Muscle of leg (tissue), 11 donors: ENCODE results near the gene CAPN12. TPM values are rescaled to one million over a fixed set of nuclear protein-coding genes. Genes with fewer than 3 reads are reported as not detected.
A peak's percentile ranks its signal among the peaks of the same experiment; 100 is the strongest.
"Not testable (repeated sequence)": the region's sequence is repeated elsewhere in the genome, so short reads cannot be mapped to it uniquely, and the experiment has no call there.

ENCODE experiments used
- DNase-seq: peaks from one replicate; pipeline ENCODE4 v3.0.0; 2013
- H3K27ac ChIP-seq: one replicate; pipeline ENCODE4 v1.5.1; 2013; ENCODE audit warnings: mild to moderate bottlenecking, low read length, control low read depth
- H3K27me3 ChIP-seq: one replicate; pipeline ENCODE4 v1.6.1; 2013; ENCODE audit warnings: low read length; ENCODE audit not compliant: control insufficient read depth, insufficient read depth
- H3K36me3 ChIP-seq: one replicate; pipeline ENCODE4 v1.6.1; 2013; ENCODE audit warnings: low read length; ENCODE audit not compliant: control insufficient read depth, insufficient read depth
- H3K4me1 ChIP-seq: one replicate; pipeline ENCODE4 v1.6.1; 2013; ENCODE audit warnings: low read length; ENCODE audit not compliant: control insufficient read depth, insufficient read depth
- H3K4me3 ChIP-seq: one replicate; pipeline ENCODE4 v1.5.1; 2013; ENCODE audit warnings: low read length, control low read depth
- H3K9me3 ChIP-seq: replicated peaks from 2 replicates; pipeline ENCODE4 v1.6.1; 2013; ENCODE audit warnings: low read depth, low read length; ENCODE audit not compliant: control insufficient read depth
- WGBS: methylation state at CpG from one replicate; pipeline ENCODE4 v1.1.5; 2013; ENCODE audit warnings: missing lambda C conversion rate; ENCODE audit not compliant: insufficient coverage; 5-methylcytosine and 5-hydroxymethylcytosine counted together
- polyA plus RNA-seq, 8 donors: library from polyadenylated mRNA; unstranded; fragments of 120-200 nt; gene quantifications; one replicate each; pipeline versions ENCODE4 v1.2.1 to v1.2.3, GENCODE V29; 2013; ENCODE audit warnings: inconsistent platforms in 1 of 8, low replicate concordance in 1 of 8; ENCODE audit not compliant: insufficient read length in 8 of 8, insufficient read depth in 1 of 8
- total RNA-seq: library from RNA; stranded (reverse); fragments of 120-200 nt; gene quantifications from one replicate; pipeline ENCODE4 v1.2.4, GENCODE V29; 2013

CAPN12 gene
- total and polyA plus RNA-seq, 9 donors = 0.23 to 2.1 (median 1.1) TPM

- not testable (repeated sequence) for H3K9me3 ChIP-seq, DNase-seq, H3K4me1 ChIP-seq, H3K27me3 ChIP-seq, H3K27ac ChIP-seq, H3K36me3 ChIP-seq, H3K4me3 ChIP-seq
- no CpG with 5 or more reads among the region's 22 CpGs for WGBS
Observed at GRCh38 chr19:38770949-38771275, 26.6 kb upstream of the CAPN12 start.

- 2% methylated on average over 9 of the region's 58 CpGs for WGBS
- H3K4me3 ChIP-seq = peak overlapping the region; percentile 43
- H3K9me3 ChIP-seq, DNase-seq, H3K27me3 ChIP-seq, H3K36me3 ChIP-seq, H3K4me1 ChIP-seq: not testable (repeated sequence)
- H3K27ac ChIP-seq = peak overlapping the region; percentile 69
Observed at GRCh38 chr19:38770228-38770948, 26.1 kb upstream of the CAPN12 start.

- Histone ChIP-seq H3K27me3 (no peaks in the 10 kb centered on the region), H3K4me1 (peaks cover 8% of the 10 kb centered on the region), H3K27ac (peak overlapping the region; percentile 69), H3K36me3 (no peaks in the 10 kb centered on the region), H3K9me3 (no peaks in the 10 kb centered on the region), H3K4me3 (peak overlapping the region; percentile 43)
- peak; percentile 93 for DNase-seq
- 7% methylated on average over 42 of the region's 42 CpGs for WGBS
Observed at GRCh38 chr19:38769635-38770211, 25.4 kb upstream of the CAPN12 start.

GRCh38 chr19:38766276-38767047 lies 22.2 kb upstream of the CAPN12 start:
- WGBS = 40% methylated on average over 1 of the region's 10 CpGs
- Histone ChIP-seq H3K27me3 (no peaks in the 10 kb centered on the region), H3K27ac (no peak overlapping the region), H3K4me3 (no peak overlapping the region), H3K36me3 (no peaks in the 10 kb centered on the region), H3K9me3 (no peaks in the 10 kb centered on the region), H3K4me1 (peaks cover 8% of the 10 kb centered on the region)
- DNase-seq = no peak

- Histone ChIP-seq H3K27me3 (no peaks in the 10 kb centered on the region), H3K9me3 (no peaks in the 10 kb centered on the region), H3K27ac (no peak overlapping the region), H3K4me1 (peaks cover 8% of the 10 kb centered on the region), H3K36me3 (no peaks in the 10 kb centered on the region), H3K4me3 (no peak overlapping the region)
- WGBS = no CpG with 5 or more reads among the region's 2 CpGs
- DNase-seq = no peak
Observed at GRCh38 chr19:38765214-38765613, 20.9 kb upstream of the CAPN12 start.

GRCh38 chr19:38763795-38764220 lies 19.5 kb upstream of the CAPN12 start:
- no CpG with 5 or more reads among the region's 3 CpGs for WGBS
- no peak for DNase-seq
- Histone ChIP-seq H3K36me3 (no peaks in the 10 kb centered on the region), H3K9me3 (no peaks in the 10 kb centered on the region), H3K27ac (no peak overlapping the region), H3K27me3 (no peaks in the 10 kb centered on the region), H3K4me3 (no peak overlapping the region), H3K4me1 (no peaks in the 10 kb centered on the region)

- not testable (repeated sequence) for H3K27ac ChIP-seq, H3K27me3 ChIP-seq, H3K4me3 ChIP-seq, H3K4me1 ChIP-seq, H3K36me3 ChIP-seq, DNase-seq, H3K9me3 ChIP-seq
- WGBS = 89% methylated on average over 4 of the region's 9 CpGs
Observed at GRCh38 chr19:38761884-38762389, 17.7 kb upstream of the CAPN12 start.

- H3K27ac ChIP-seq, H3K4me3 ChIP-seq, H3K4me1 ChIP-seq, H3K27me3 ChIP-seq, H3K9me3 ChIP-seq, DNase-seq, H3K36me3 ChIP-seq: not testable (repeated sequence)
- no CpG with 5 or more reads among the region's 6 CpGs for WGBS
Observed at GRCh38 chr19:38760805-38761517, 16.7 kb upstream of the CAPN12 start.

- 76% methylated on average over 7 of the region's 10 CpGs for WGBS
- no peak overlapping the region for H3K4me3 ChIP-seq
- no peaks in the 10 kb centered on the region for H3K27me3 ChIP-seq
- H3K27ac ChIP-seq = no peak overlapping the region
- no peaks in the 10 kb centered on the region for H3K9me3 ChIP-seq
- DNase-seq = peak; percentile 32
- no peaks in the 10 kb centered on the region for H3K4me1 ChIP-seq
- no peaks in the 10 kb centered on the region for H3K36me3 ChIP-seq
Observed at GRCh38 chr19:38759590-38760003, 15.3 kb upstream of the CAPN12 start.

- H3K4me3 ChIP-seq, H3K27ac ChIP-seq, H3K9me3 ChIP-seq, H3K36me3 ChIP-seq, H3K4me1 ChIP-seq, DNase-seq, H3K27me3 ChIP-seq: not testable (repeated sequence)
- WGBS = no CpG with 5 or more reads among the region's 2 CpGs
Observed at GRCh38 chr19:38754196-38754595, 9.9 kb upstream of the CAPN12 start.
